ENCODE results near the gene RNF121.
"Not testable (repeated sequence)": the region's sequence is repeated elsewhere in the genome, so short reads cannot be mapped to it uniquely, and the experiment has no call there.

The RNF121 gene

GRCh38 chr11:71928737-71929443, at the start of gene RNF121:
Gene RNF121, plus strand, starts transcription at chr11:71929046. Its CDS starts 16 bp downstream, at chr11:71929062.
- peak within 1 kb of the TSS; percentile 91 for H3K4me3 ChIP-seq (ENCODE audit: low read depth, low read length)
- no peak for TF ChIP-seq CTCF (IDR thresholded peaks at IDR 0.05; ENCODE audit: insufficient read depth, low read depth, low read length, missing control alignments)
- DNase-seq (ENCODE audit: low read depth), result peak; percentile 98

GRCh38 chr11:71885806-71886205, 43.0 kb upstream of the RNF121 start:
- not testable (repeated sequence) for H3K4me3 ChIP-seq (ENCODE audit: low read depth, low read length); DNase-seq (ENCODE audit: low read depth)

- not testable (repeated sequence) for H3K4me3 ChIP-seq (ENCODE audit: low read depth, low read length); DNase-seq (ENCODE audit: low read depth)
Observed at GRCh38 chr11:71888335-71889010, 40.4 kb upstream of the RNF121 start.

GRCh38 chr11:71889181-71889872, 39.5 kb upstream of the RNF121 start:
- DNase-seq (ENCODE audit: low read depth); H3K4me3 ChIP-seq (ENCODE audit: low read depth, low read length): not testable (repeated sequence)

GRCh38 chr11:71895961-71896360, 32.9 kb upstream of the RNF121 start:
- no peak for DNase-seq (ENCODE audit: low read depth)
- H3K4me3 ChIP-seq (ENCODE audit: low read depth, low read length), result no peak overlapping the region
- no peak for TF ChIP-seq CTCF (IDR thresholded peaks at IDR 0.05; ENCODE audit: insufficient read depth, low read depth, low read length, missing control alignments)

- H3K4me3 ChIP-seq (ENCODE audit: low read depth, low read length); DNase-seq (ENCODE audit: low read depth): not testable (repeated sequence)
Observed at GRCh38 chr11:71901137-71901536, 27.7 kb upstream of the RNF121 start.

GRCh38 chr11:71908218-71908617, 20.6 kb upstream of the RNF121 start:
- H3K4me3 ChIP-seq (ENCODE audit: low read depth, low read length), result no peak overlapping the region
- TF ChIP-seq CTCF (IDR thresholded peaks at IDR 0.05; ENCODE audit: insufficient read depth, low read depth, low read length, missing control alignments), result no peak
- DNase-seq (ENCODE audit: low read depth), result no peak

GRCh38 chr11:71910775-71911174, 18.1 kb upstream of the RNF121 start:
- H3K4me3 ChIP-seq (ENCODE audit: low read depth, low read length); DNase-seq (ENCODE audit: low read depth): not testable (repeated sequence)

- peak; percentile 65 for DNase-seq (ENCODE audit: low read depth)
Observed at GRCh38 chr11:71911321-71911985, 17.4 kb upstream of the RNF121 start.

GRCh38 chr11:71911986-71912340, 16.9 kb upstream of the RNF121 start:
- H3K4me3 ChIP-seq (ENCODE audit: low read depth, low read length); DNase-seq (ENCODE audit: low read depth): not testable (repeated sequence)

More at GRCh38 chr11:71911321-71911985, 17.4 kb upstream of the RNF121 start:
- not testable (repeated sequence) for H3K4me3 ChIP-seq (ENCODE audit: low read depth, low read length)
- peak; percentile 43 for TF ChIP-seq CTCF (IDR thresholded peaks at IDR 0.05; ENCODE audit: insufficient read depth, low read depth, low read length, missing control alignments)

Measured in GM12865 (cell line).